Measurements from ENCODE around the gene EVL. TPM values are rescaled to one million over a fixed set of nuclear protein-coding genes. Genes with fewer than 3 reads are reported as not detected.

The EVL gene
- total RNA-seq, 1 donor from 2014 or later: 11.7 TPM

DNA sequence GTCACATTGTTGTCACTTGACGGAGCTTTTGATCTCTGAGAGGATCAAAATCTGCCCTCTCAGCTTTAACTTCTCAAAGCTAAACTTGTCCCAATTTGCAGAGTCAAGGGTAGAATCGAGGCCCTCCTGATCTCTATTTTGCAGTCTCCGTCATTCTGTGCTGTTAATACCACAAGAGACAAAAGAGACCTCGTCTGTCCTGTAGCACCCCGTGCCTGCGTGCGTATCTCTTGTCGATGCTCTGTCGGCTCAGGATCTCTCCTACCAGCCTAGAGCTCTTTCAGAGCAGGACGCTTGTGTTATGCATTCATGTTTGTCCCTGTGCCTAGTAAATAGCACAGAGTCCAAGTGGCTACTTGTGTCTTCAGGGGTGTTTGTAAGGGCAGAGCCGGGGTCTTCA lies 5.1 kb downstream of the EVL start:
- TF ChIP-seq, protein P1, sequence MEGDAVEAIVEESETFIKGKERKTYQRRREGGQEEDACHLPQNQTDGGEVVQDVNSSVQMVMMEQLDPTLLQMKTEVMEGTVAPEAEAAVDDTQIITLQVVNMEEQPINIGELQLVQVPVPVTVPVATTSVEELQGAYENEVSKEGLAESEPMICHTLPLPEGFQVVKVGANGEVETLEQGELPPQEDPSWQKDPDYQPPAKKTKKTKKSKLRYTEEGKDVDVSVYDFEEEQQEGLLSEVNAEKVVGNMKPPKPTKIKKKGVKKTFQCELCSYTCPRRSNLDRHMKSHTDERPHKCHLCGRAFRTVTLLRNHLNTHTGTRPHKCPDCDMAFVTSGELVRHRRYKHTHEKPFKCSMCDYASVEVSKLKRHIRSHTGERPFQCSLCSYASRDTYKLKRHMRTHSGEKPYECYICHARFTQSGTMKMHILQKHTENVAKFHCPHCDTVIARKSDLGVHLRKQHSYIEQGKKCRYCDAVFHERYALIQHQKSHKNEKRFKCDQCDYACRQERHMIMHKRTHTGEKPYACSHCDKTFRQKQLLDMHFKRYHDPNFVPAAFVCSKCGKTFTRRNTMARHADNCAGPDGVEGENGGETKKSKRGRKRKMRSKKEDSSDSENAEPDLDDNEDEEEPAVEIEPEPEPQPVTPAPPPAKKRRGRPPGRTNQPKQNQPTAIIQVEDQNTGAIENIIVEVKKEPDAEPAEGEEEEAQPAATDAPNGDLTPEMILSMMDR (IDR thresholded peaks at IDR 0.05): no peak
- H3K9me3 ChIP-seq: no peaks in the 10 kb centered on the region
- H3K27me3 ChIP-seq: no peaks in the 10 kb centered on the region
- H3K4me1 ChIP-seq: no peaks in the 10 kb centered on the region
- no peak overlapping the region for H3K4me3 ChIP-seq
- intact Hi-C loops (cut with DNase I): no loop called here
- no peak for DNase-seq (ENCODE audit: low spot score in 2 of 2)
- H3K36me3 ChIP-seq: no peaks in the 10 kb centered on the region
- H3K27ac ChIP-seq: no peak overlapping the region

DNA sequence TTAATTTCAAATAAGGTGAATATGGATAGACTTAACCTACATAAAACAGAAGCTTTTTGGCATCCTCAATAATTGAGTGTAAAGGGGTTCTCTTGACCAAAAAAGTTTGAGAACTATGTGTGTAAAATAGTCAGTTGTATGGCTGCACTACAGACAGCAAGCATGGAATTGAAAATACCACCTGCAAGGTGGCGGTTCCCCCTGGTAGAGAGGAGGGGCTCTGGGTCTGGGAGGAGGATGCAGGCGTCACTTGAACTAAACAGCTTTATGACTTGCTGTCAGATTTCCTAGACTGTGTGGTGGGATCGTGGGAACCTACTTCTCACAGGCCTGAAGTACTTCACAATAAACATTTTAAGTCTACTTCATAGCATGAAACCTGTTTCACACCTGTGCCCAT lies 6.3 kb downstream of the EVL start:
- intact Hi-C loops (cut with DNase I): no loop called here
- Histone ChIP-seq H3K36me3 (no peaks in the 10 kb centered on the region), H3K4me3 (no peak overlapping the region), H3K27ac (no peak overlapping the region), H3K9me3 (no peaks in the 10 kb centered on the region), H3K27me3 (no peaks in the 10 kb centered on the region), H3K4me1 (no peaks in the 10 kb centered on the region)
- TF ChIP-seq, protein P1 (IDR thresholded peaks at IDR 0.05): no peak
- DNase-seq (ENCODE audit: low spot score in 2 of 2): no peak

DNA sequence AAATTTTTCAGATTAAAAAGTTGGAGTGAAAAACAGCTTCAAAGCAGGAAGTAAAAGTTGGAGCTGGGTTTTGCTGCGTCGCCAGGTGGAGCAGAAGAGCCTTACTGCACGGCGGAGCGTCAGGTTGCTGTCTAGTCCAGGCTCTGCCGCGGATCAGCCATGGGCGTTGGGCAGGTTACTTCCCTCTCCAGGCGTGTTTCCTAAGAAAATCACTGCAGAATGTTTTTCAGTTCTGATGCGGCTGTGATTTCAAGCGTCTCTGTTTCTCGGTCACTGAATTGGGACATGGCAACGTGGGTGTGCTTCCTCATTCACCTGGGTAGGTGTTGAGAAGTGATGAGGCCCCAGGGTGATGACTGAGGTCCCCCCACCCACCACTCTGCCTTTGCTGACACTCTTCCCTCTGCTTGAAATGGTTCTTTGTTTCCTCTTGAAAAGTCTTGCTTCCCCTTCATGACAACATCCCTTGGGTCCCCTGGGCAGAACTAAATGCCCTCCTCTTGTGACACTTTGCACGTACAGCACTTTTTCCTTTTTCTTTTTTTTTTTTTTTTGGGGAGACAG lies 7.6 kb downstream of the EVL start:
- Histone ChIP-seq H3K9me3 (no peaks in the 10 kb centered on the region), H3K4me3 (no peak overlapping the region), H3K4me1 (no peaks in the 10 kb centered on the region), H3K36me3 (no peaks in the 10 kb centered on the region), H3K27ac (no peak overlapping the region), H3K27me3 (no peaks in the 10 kb centered on the region)
- DNase-seq (ENCODE audit: low spot score in 2 of 2): no peak
- TF ChIP-seq, protein P1 (IDR thresholded peaks at IDR 0.05): no peak
- intact Hi-C loops (cut with DNase I): no loop called here

DNA sequence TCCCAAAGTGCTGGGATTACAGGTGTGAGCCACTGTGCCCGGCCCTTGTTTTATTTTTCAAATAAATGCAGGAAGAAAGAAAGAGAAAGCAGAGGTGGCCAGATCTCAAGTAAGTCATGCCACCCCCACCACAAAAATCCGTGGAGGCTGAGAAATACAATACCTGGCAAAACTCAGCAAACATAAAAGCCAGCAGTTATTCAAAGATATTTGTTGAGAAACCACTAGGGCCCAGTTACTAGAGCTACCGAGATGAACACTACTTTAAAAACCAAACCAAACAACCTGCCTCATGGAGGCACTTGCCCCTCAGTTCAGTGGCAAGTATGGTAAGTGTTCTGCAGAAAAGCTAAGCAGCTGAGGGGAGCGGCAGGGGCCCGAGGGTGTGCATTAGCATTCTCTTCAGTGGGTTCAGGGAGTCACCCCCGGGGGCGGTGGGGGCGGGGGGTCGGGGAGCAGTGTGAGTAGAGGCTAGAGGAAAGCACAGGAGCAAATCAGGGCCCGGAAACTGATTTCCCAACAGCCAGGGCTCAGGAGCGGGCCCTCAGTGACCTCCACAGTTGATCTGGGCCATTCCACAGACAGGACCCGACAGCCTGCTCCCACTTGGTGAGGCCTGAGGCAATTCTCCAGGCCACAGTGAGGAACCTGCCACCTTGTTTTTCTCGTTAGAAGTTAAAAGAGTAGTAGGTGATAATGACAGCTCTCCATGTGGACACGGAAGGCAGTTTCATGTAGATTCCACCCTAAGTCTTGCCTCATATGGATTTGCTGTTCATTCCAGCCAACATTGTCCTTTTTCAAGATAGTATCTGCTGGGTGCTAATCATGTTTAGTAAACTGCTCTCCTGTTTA lies 8.6 kb downstream of the EVL start:
- DNase-seq (ENCODE audit: low spot score in 2 of 2): no peak
- Histone ChIP-seq H3K9me3 (no peaks in the 10 kb centered on the region), H3K4me1 (no peaks in the 10 kb centered on the region), H3K36me3 (no peaks in the 10 kb centered on the region), H3K4me3 (no peak overlapping the region), H3K27me3 (no peaks in the 10 kb centered on the region), H3K27ac (no peak overlapping the region)
- intact Hi-C loops (cut with DNase I): no loop called here
- TF ChIP-seq, protein P1 (IDR thresholded peaks at IDR 0.05): no peak

DNA sequence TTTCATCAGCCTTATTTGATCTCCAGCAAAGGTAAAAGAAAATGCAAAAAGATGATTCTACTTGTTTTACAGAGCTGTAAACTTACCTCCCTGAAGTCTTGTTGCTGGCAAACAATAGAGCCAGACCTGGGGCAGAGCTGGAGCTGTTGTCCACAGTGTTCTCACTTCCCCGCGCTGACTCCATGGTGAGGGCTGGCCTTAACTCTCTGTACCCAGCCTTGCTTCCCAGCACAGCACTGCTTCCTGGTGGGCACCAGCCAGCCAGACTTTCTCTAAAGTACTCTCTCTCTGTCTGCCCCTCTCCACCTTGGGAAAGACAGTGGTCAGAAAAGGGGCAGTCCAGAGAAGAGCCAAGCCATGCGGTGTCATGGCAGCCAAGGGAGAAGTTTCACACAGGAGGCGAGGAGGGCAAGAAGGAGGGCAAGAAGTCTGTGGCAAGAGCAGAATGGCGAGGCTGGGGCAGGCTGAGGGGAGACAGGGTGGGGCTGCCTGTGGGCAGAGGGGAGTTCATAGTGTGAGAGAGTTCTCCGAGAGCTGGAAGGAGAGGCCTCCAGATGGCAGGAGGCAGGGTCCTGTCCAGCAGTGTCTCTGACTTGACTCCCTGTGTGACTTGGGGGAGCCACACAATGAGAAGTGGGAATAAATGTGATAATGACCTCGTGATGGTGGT lies 9.3 kb downstream of the EVL start:
- TF ChIP-seq, protein P1 (IDR thresholded peaks at IDR 0.05): no peak
- intact Hi-C loops (cut with DNase I): no loop called here
- no peak overlapping the region for H3K27ac ChIP-seq
- H3K4me3 ChIP-seq: no peak overlapping the region
- H3K4me1 ChIP-seq: no peaks in the 10 kb centered on the region
- DNase-seq (ENCODE audit: low spot score in 2 of 2): no peak
- no peaks in the 10 kb centered on the region for H3K27me3 ChIP-seq
- H3K9me3 ChIP-seq: no peaks in the 10 kb centered on the region
- H3K36me3 ChIP-seq: no peaks in the 10 kb centered on the region
